Measurements from ENCODE around the gene NTPCR. TPM values are rescaled to one million over a fixed set of nuclear protein-coding genes. Genes with fewer than 3 reads are reported as not detected.

The NTPCR gene
- total and polyA plus RNA-seq, 9 donors, result 17.5 to 46.5 (median 37.6) TPM

GRCh38 chr1:232990176-232991128 lies 40.0 kb downstream of the NTPCR start:
- 92 to 93% (median 93%) methylated on average over 20 of the region's 20 CpGs for WGBS, 3 donors
- no peak for DNase-seq
- Histone ChIP-seq H3K4me1 (ENCODE audit: insufficient read depth) (no peaks in the 10 kb centered on the region), H3K27ac (no peak overlapping the region), H3K9me3 (no peaks in the 10 kb centered on the region), H3K36me3 (no peaks in the 10 kb centered on the region), H3K4me3 (no peak overlapping the region), H3K27me3 (no peaks in the 10 kb centered on the region)
- no peak for TF ChIP-seq POLR2A (IDR thresholded peaks at IDR 0.05)
- TF ChIP-seq EP300 (IDR thresholded peaks at IDR 0.05), result no peak
- TF ChIP-seq CTCF (IDR thresholded peaks at IDR 0.05), result no peak
- intact Hi-C loops (cut with DNase I), result no loop called here

DNA sequence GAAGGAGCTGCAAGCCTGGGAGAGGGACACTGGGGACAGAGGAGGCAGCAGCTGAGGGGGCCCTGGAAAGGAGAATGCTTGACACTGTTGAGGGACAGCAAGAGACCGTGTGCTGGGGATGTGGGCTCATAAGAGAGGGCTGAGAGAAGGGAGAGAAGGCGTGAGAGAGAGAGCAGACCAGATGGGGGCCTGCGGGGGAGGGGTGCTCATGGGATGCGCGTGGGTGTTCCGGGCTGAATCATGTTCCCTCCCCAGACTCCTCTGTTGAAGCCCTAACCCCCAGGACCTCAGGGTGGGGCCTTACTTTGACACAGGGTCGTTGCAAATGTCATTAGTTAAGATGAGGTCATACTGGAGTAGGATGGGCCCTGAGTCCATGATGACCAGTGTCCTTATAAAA lies 40.8 kb downstream of the NTPCR start:
- H3K4me1 ChIP-seq (ENCODE audit: insufficient read depth), result no peaks in the 10 kb centered on the region
- TF ChIP-seq CTCF (IDR thresholded peaks at IDR 0.05) (no peak), POLR2A (IDR thresholded peaks at IDR 0.05) (no peak), EP300 (IDR thresholded peaks at IDR 0.05) (no peak)
- no peak overlapping the region for H3K4me3 ChIP-seq
- WGBS, 3 donors, result 82 to 87% (median 82%) methylated on average over 7 of the region's 7 CpGs
- no peak overlapping the region for H3K27ac ChIP-seq
- no peaks in the 10 kb centered on the region for H3K36me3 ChIP-seq
- DNase-seq, result no peak
- no peaks in the 10 kb centered on the region for H3K9me3 ChIP-seq
- H3K27me3 ChIP-seq, result no peaks in the 10 kb centered on the region
- intact Hi-C loops (cut with DNase I), result no loop called here

DNA sequence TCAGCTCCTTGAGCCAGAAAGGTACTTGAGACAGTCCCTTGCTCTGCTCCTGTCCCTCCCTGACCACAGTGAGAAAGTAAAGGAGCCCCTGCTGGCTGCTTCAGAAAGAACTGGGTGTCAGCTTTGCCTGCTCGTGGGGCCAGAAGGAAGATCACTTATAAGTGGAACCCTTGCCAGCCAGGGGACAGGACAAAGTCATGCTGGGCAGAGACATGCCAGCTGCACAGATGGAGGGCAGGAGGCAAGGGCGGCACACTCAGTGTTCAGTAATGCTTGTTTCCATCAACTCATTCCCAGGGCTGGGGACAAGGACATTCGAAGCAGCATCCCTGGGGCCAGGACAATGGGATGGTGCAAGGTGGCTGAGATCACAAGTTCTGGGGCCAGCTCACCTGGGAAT lies 41.8 kb downstream of the NTPCR start:
- H3K27me3 ChIP-seq, result no peaks in the 10 kb centered on the region
- no peaks in the 10 kb centered on the region for H3K4me1 ChIP-seq (ENCODE audit: insufficient read depth)
- 88 to 95% (median 90%) methylated on average over 3 of the region's 3 CpGs for WGBS, 3 donors
- H3K4me3 ChIP-seq, result no peak overlapping the region
- no peak overlapping the region for H3K27ac ChIP-seq
- no peaks in the 10 kb centered on the region for H3K9me3 ChIP-seq
- no peak for DNase-seq
- intact Hi-C loops (cut with DNase I), result no loop called here
- no peaks in the 10 kb centered on the region for H3K36me3 ChIP-seq
- no peak for TF ChIP-seq EP300 (IDR thresholded peaks at IDR 0.05)
- TF ChIP-seq POLR2A (IDR thresholded peaks at IDR 0.05), result no peak
- TF ChIP-seq CTCF (IDR thresholded peaks at IDR 0.05), result no peak

DNA sequence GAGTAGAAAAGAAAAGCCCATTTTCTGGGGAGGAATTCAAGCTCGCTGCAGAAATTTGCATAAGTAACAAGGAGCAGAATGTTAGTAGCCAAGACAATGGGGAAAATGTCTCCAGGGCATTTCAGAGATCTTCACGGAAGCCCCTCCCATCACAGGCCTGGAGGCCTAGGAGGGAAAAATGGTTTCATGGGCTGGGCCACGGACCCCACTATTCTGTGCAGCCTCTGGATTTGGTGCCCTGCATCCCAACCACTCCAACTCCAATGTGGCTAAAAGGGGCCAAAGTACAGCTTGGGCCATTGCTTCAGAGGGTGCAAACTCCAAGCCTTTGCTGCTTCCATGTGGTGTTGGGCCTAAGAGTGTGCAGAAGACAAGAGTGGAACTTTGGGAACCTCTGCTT lies 43.1 kb downstream of the NTPCR start:
- Histone ChIP-seq H3K4me1 (ENCODE audit: insufficient read depth) (no peaks in the 10 kb centered on the region), H3K4me3 (no peak overlapping the region), H3K27me3 (no peaks in the 10 kb centered on the region), H3K36me3 (no peaks in the 10 kb centered on the region), H3K9me3 (no peaks in the 10 kb centered on the region), H3K27ac (no peak overlapping the region)
- no peak for DNase-seq
- TF ChIP-seq CTCF (IDR thresholded peaks at IDR 0.05) (no peak), EP300 (IDR thresholded peaks at IDR 0.05) (no peak), POLR2A (IDR thresholded peaks at IDR 0.05) (no peak)
- WGBS, 3 donors, result 94 to 99% (median 99%) methylated on average over 3 of the region's 3 CpGs
- intact Hi-C loops (cut with DNase I), result no loop called here
